Stimulated activated CD4-positive, alpha-beta T cell treated with anti-CD3 and anti-CD28 coated beads, TNF-alpha, amount 100 ng/mL, for 24 hours (primary cell): ENCODE results near the gene NKD1.

Source experiments
- DNase-seq, 3 experiments: peaks; one replicate each; pipeline ENCODE4 v3.0.0-alpha.2; 2020; ENCODE audit warnings: low read depth in 3 of 3

Gene NKD1

GRCh38 chr16:50673496-50674275 lies 125.5 kb downstream of the NKD1 start:
- no peak for DNase-seq

- no peak for DNase-seq
These were observed 126.6 kb downstream of the NKD1 start for GRCh38 chr16:50674831-50675230.

- DNase-seq = no peak
These were observed 127.8 kb downstream of the NKD1 start for GRCh38 chr16:50675686-50676610.

- DNase-seq = no peak
These were observed 128.6 kb downstream of the NKD1 start for GRCh38 chr16:50676684-50677225.

GRCh38 chr16:50677351-50677750 lies 129.2 kb downstream of the NKD1 start:
- DNase-seq = no peak

GRCh38 chr16:50678531-50678930 lies 130.3 kb downstream of the NKD1 start:
- DNase-seq = no peak

- DNase-seq = no peak
These were observed 131.1 kb downstream of the NKD1 start for GRCh38 chr16:50679266-50679665.

GRCh38 chr16:50679676-50680555 lies 131.7 kb downstream of the NKD1 start:
- no peak for DNase-seq

- no peak for DNase-seq
These were observed 132.3 kb downstream of the NKD1 start for GRCh38 chr16:50680556-50680893.

- peak in 2 of 3 experiments; percentile 33 to 47 for DNase-seq
These were observed 133.1 kb downstream of the NKD1 start, which contains the start of gene SNX20 for GRCh38 chr16:50681021-50681885. Gene SNX20, minus strand, starts transcription at chr16:50681312. Its CDS starts 3,786 bp downstream, at chr16:50677526.

- peak in 1 of 3 experiments; percentile 50 for DNase-seq
These were observed 135.6 kb downstream of the NKD1 start for GRCh38 chr16:50683689-50684374.

- DNase-seq = peak in 1 of 3 experiments; percentile 35
These were observed 136.7 kb downstream of the NKD1 start for GRCh38 chr16:50684823-50685461.

- no peak for DNase-seq
These were observed 137.4 kb downstream of the NKD1 start for GRCh38 chr16:50685462-50686063.

- no peak for DNase-seq
These were observed 139.9 kb downstream of the NKD1 start for GRCh38 chr16:50688083-50688482.

GRCh38 chr16:50688867-50689266 lies 140.7 kb downstream of the NKD1 start:
- DNase-seq = no peak

- no peak for DNase-seq
These were observed 142.0 kb downstream of the NKD1 start for GRCh38 chr16:50690177-50690576.

GRCh38 chr16:50692644-50692998 lies 144.4 kb downstream of the NKD1 start:
- DNase-seq = no peak

- DNase-seq = no peak
These were observed 145.0 kb downstream of the NKD1 start, which contains the start of gene NOD2 for GRCh38 chr16:50692999-50693781. Gene NOD2, plus strand, starts transcription at chr16:50693606. Its CDS starts 5,890 bp downstream, at chr16:50699496.
